ENCODE data around the gene CEP112.
"Not testable (repeated sequence)": the region's sequence is repeated elsewhere in the genome, so short reads cannot be mapped to it uniquely, and the experiment has no call there.

The CEP112 gene

DNA sequence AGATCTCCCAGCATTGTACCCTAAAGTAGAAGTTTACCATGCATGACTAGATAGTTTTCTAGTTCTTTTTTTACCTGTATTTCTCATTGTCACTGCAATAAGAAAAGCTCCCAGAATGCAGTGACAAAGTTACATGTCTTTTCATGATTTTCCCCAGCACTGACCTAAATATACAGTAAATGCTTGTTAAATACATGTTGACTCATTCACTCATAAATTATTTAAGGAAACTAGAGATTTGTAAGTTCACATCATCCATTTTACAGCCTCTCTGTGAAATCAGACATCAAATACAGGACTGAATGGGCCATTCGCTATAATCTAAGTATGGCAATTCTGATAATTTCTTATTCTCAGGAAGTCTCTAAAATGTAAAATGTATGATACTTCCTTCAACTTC, 371.6 kb downstream of the CEP112 start:
- DNase-seq (ENCODE audit: low spot score) = no peak

DNA sequence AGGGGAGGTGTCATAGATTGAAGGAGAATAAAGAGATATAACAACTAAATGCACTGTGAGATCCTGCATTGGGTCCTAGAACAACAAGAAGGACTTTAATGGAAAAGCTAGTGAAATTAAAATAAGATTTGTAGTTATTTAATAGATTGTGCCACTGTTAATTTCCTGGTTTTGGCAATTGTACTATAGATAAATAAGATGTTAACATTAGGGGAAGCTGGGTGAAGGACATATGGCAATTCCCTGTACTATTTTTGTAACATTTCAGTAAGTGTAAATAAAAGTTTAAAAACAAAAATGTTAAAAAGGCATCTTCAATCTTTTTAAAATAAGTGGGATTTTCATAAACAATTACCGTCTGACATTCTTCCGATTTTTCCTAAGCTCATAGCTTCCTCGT, 372.1 kb downstream of the CEP112 start:
- no peak for DNase-seq (ENCODE audit: low spot score)

DNA sequence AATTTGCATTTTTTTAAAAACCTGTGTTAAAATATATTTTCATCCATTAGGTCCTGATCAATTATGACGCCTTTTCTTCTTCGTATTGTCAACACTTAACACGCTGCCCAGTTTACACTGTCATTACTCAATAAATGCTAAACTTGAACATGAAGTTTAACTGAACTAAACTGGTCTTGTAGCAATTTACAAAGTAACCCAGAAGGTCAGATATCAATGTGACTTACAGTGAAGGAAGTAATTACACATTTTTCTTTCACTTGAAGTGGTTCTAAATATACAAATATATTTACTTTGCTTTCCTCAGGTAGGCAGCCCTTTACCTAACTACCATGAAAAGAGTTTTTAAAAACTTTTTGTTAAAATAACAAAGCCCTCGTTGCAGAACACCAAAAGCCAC, 374.0 kb downstream of the CEP112 start:
- no peak for DNase-seq (ENCODE audit: low spot score)

DNA sequence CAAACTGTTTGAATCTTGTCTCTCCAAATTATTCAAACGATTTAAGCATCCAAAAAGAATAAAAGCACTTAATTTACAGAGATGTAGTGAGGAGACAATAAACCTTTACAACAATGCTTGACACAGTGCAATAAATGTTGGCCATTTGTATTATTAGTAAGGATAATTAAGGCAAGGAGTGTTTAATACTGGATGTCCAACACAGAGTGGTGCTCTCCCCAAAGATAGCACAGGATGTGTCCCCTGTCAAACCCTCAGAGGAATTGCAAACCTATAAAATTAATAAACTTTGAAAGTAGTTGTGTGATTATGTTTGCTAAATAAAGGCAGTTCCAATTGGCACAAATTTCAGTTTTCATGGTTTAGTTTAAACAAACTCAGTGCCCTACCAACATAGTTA, 377.5 kb downstream of the CEP112 start:
- DNase-seq (ENCODE audit: low spot score) = no peak

DNA sequence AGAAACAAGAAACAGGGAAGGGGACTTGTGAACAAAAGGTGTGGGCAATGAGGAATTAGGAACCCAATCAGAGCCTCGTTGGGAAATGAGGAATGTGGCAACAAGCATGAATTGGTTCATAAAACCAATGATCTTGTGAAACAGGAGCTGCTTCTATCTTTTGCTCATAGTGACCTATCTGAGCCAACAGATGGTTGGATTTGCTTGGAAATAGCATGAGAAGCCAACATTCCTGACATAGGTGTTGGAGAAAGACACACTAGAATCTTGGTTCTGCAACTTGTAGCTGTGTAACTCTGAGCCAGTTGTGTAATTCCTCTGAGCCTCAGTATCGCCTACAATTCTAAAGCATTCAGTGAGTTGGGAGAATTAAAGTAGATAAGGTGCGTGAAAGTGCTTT, 378.6 kb downstream of the CEP112 start:
- no peak for DNase-seq (ENCODE audit: low spot score)

DNA sequence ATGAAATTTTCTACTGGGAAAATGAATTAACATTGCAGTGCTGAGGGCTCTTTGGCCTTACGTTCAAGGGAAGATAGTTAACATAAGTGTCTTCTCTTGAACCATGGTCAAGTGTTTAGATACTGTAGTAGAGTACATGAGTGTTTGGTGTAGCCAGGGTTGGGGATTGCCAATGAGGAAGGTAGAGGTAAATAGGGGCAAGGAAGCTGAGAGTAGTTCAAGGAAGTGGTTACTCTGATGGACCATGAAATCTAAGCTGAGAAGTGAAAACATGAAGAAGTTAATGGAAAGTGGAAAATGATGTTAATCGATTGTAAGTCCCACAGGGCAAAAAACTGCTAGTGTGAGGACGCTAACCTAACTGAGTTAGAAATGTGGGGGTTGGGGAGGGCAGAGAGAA, 380.9 kb downstream of the CEP112 start:
- DNase-seq (ENCODE audit: low spot score) = no peak

DNA sequence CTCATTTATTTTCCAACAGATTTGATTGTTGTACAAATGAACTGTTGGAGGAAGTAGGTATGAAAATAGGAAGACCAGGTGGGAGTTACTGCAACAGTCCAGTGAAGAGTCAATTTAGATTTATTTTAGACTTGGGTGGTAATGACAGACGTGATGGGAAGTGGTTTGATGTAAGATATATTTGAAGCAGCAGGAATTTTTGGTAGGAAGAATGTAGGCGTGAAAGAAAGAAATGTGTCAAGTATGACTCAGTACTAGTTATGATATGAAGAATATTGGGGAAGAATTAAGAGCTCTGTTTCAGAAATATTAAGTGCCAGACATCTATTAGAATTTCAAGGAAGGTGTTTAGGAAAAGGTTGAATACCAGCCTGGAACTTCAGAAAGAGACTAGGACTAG, 382.6 kb downstream of the CEP112 start:
- no peak for DNase-seq (ENCODE audit: low spot score)

- not testable (repeated sequence) for DNase-seq (ENCODE audit: low spot score)
Measured at GRCh38 chr17:65808566-65808965, 383.4 kb downstream of the CEP112 start.

GRCh38 chr17:65807361-65807760, 384.6 kb downstream of the CEP112 start:
- DNase-seq (ENCODE audit: low spot score) = no peak

DNA sequence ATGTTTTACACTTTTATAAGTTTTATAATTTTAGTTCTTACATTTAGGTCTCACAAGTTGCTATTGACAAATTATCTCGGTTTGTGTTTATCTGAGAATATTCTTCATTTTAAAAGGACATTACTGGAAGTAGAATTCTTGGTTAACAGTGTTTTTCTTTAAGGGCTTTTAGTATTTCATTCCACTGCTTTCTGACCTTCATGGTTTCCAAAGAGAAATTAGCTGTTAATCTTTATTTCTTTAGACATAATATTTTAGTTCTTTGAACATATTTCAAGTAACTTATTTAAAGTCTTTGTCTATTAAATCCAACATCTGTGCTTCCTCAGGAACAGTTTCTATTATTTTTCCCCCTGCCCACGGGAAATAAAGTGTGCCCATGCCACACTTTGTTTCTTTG, 390.4 kb downstream of the CEP112 start:
- DNase-seq (ENCODE audit: low spot score) = no peak

- DNase-seq (ENCODE audit: low spot score) = no peak
Measured at GRCh38 chr17:65800655-65801054, 391.3 kb downstream of the CEP112 start.

DNA sequence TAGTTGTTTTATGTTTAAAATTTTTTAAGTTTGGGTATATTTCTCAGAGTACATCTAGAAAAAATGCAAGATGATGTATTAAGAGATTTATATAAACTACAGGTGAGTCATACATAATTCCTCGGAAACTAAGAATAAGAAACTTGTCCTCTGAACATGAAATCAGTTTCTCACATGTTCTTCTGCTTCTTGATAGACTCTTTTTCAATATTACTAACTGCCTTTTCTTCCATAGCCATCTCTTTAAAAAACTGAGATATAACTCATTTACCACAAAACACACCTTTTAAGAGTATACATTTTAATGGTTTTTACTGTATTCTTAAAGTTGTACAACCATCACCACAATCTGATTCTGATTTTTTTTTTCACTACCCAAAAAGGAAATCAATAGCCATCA, 392.1 kb downstream of the CEP112 start:
- no peak for DNase-seq (ENCODE audit: low spot score)

- no peak for DNase-seq (ENCODE audit: low spot score)
Measured at GRCh38 chr17:65799454-65799853, 392.5 kb downstream of the CEP112 start.

DNA sequence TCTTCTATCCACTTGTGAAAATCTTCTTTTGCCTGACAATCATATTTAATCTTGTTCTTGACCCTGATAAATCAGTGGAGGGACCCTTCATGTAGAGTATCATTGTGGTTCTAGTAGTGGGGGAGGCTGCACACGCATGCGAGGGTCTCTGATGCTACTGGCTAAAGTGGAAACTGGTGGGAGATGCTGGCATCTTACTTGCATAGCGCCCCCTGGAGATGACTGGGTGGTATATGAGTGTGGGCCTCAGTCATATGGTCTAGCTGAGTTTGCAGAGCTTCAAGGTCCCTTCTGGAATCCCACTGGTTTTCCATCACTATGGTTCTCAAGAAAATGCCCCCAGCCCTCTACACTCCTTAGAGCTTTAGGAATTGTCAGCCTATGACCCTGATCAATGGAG, 394.1 kb downstream of the CEP112 start:
- DNase-seq (ENCODE audit: low spot score) = no peak

DNA sequence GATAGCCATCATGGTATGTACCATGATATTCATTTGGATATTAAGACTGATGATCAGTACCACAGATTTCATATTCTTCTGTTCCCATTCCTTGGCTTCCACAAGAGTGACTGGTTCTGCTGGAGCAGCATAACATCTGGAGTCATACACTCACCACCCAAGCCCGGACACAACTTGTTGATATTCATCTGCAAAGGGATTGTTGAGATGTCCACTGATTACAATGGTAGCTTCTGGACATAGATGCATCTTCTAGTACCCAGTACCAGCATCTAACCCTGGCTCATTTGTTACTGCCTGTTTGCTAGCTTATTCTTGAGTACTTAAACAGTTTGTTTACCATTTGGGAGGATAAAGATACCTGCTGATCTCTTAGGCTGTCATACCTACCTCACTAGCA, 394.8 kb downstream of the CEP112 start:
- no peak for DNase-seq (ENCODE audit: low spot score)

DNA sequence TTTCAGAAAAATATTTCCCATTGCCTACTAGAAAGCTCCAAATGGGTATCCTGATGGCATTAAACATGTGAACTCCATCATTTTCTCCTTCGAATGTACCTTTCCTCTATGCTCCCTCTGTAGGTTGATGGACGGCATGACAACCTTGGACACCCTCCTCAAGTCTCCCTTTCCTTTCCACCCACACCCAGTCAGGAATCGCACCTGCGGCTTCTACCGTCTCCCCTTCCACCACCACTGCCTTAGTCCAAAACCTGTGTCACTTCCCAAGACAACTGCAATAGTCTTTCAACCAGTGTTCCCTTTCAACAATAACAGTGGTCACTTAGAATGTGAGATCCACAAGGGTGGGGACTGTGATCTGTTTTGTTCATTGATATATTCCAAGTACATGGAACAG, 397.4 kb downstream of the CEP112 start:
- no peak for DNase-seq (ENCODE audit: low spot score)

GRCh38 chr17:65790241-65790640, 401.7 kb downstream of the CEP112 start:
- no peak for DNase-seq (ENCODE audit: low spot score)

GRCh38 chr17:65787503-65787902, 404.4 kb downstream of the CEP112 start:
- DNase-seq (ENCODE audit: low spot score) = no peak

GRCh38 chr17:65786479-65786878, 405.5 kb downstream of the CEP112 start:
- no peak for DNase-seq (ENCODE audit: low spot score)

DNA sequence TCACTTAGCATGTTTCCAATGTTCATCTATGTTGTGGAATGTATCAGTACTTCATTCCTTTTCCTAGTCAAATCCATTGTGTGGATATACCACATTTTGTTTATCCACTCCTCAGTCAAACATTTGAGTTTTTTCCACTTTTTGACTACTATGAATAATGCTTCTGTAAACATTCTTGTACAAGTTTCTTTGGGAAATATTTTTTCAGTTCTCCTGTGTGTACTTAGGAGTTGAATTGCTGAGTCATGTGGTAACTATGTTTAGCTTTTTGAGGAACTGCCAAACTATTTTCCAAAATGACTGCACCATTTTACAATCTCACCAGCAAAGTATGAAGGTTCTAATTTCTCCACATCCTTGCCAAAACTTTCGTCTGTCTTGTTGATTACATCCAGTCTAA, 406.8 kb downstream of the CEP112 start:
- no peak for DNase-seq (ENCODE audit: low spot score)

DNA sequence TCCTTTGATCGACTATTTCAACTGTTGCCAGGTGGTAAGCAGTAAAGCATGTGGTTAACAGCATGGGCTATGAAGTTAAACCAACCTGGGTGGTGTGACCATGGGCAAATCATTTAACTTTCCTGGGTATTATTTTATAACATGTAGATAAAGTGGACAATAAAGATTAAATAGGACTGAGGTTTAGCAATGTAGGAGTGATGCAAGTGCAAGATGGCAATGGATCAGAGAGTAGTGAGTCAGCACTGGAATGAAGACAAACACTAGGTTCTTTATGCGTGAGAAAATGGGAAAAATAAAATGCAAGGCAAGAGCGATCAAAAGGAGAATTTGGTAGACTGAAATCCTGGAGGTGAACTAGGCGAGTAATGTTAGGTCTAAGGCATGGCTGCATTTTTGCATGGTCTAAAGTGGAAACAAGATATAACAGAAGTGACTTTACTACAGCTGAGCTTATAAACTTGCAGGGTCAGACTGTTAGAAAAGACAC, 408.0 kb downstream of the CEP112 start:
- DNase-seq (ENCODE audit: low spot score) = no peak

- DNase-seq (ENCODE audit: low spot score) = not testable (repeated sequence)
Measured at GRCh38 chr17:65782104-65782706, 409.7 kb downstream of the CEP112 start.

DNA sequence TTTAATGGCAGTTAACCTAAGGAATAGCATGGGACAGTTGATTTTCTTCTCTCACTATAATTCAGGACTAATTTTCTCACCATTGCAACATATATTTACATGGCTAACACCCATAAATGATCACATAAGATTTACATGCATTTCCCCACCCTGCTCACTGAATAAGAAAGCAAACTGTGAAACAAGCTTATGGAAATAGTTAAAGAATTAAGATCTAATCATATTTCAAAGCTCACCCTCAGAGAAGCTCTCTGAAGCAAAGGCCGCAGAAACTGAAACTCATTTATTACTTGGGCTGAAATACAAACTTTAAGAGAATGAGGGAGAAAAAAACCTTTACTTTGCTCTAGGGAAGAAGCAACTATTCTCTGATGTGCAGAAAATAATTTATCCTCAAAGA, 411.8 kb downstream of the CEP112 start:
- no peak for DNase-seq (ENCODE audit: low spot score)

DNA sequence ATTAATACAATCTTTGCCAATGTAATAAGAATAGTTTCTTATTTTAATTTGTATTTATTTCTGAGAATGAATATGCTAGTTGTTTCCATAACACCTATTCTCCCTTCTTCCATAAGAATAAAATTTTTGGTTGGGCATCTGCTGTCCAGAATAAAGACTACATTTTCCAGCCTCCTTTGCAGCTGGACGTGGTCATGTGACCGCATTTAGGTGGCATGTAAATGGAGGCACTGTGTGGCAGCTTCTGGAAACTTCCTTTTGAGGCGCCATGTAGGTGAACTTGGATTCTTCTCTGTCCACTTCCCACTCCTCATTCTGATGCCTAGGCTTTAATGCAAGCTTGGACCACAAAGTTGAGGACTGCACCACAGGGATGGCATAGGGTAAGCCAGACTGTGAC, 415.0 kb downstream of the CEP112 start:
- DNase-seq (ENCODE audit: low spot score) = no peak

DNA sequence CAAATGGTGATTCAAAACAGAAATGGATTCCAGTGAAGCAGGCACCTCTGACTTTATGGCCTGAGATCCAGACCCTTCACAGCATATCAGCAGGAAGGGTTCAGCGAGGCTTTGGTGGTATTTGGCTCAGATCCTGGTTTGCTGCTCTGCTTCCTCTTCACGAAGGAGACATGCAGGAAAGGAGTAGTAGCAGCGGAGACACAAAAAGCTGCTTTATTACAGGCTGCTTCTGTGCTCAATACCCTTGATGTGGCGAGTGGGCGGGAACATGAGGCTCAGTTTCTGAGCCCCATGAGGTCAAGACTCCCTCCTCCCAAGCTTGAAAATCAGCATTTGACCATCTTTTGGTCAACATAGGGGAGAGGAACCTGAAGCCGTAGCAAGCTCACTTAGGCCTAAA, 417.1 kb downstream of the CEP112 start:
- no peak for DNase-seq (ENCODE audit: low spot score)

Measured in hematopoietic multipotent progenitor cell treated with erythropoietin and hydrocortisone succinate and interleukin-3 and kit ligand, for 15 days (in vitro differentiated cells).